Nephron (organoid): ENCODE data around the gene FBXO9.

Source experiments
- H3K27ac Mint-ChIP-seq, 3 experiments: 2 replicates each; pipeline ENCODE4 v1.8.0; 2020; ENCODE audit warnings: mixed read lengths in 3 of 3, mild to moderate bottlenecking in 2 of 3, moderate library complexity in 1 of 3
- H3K27me3 Mint-ChIP-seq: 2 replicates; pipeline ENCODE4 v1.8.0; 2021; ENCODE audit warnings: low read depth, mild to moderate bottlenecking, moderate library complexity, mixed read lengths
- H3K36me3 Mint-ChIP-seq: 2 replicates; pipeline ENCODE4 v1.8.0; 2020; ENCODE audit warnings: low read depth, mixed read lengths
- H3K4me1 Mint-ChIP-seq: 2 replicates; pipeline ENCODE4 v1.8.0; 2020; ENCODE audit warnings: mixed read lengths
- H3K4me3 Mint-ChIP-seq, 3 experiments: 2 replicates each; pipeline ENCODE4 v1.8.0; 2020; ENCODE audit warnings: mild to moderate bottlenecking in 3 of 3, mixed read lengths in 3 of 3, moderate library complexity in 2 of 3
- H3K9me3 Mint-ChIP-seq: 2 replicates; pipeline ENCODE4 v1.8.0; 2020; ENCODE audit warnings: mixed read lengths
- TF ChIP-seq, protein P1 (sequence below), 3 experiments: fragments of 200-600 bp; sonication (generic); IDR thresholded peaks; one replicate each; pipeline ENCODE4 v1.5.0; 2021; ENCODE audit warnings: antibody characterized with exemption in 3 of 3; ENCODE audit not compliant: unreplicated experiment in 3 of 3

FBXO9 gene

DNA sequence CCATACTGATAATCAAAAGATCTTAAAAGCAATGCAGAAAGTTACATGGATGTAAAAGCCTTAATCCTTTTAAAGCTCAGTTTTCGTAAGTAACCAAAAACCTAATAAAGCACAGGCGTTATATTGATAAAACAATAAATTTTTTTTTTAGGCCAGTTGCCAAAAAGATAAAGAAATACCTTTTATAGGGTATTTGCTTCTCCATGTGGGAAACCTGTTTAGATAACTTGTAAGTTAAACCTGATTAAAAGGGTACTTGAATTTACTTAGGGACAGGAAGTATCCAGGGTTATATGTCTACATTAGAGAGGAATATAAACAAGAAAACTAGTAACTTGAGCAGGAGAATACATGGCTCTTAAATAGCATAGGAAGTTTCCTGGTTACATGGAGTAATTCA, 21.1 kb downstream of the FBXO9 start:
- no peaks in the 10 kb centered on the region for H3K9me3 Mint-ChIP-seq
- H3K4me1 Mint-ChIP-seq = no peaks in the 10 kb centered on the region
- no peak overlapping the region for H3K27ac Mint-ChIP-seq
- TF ChIP-seq, protein P1, sequence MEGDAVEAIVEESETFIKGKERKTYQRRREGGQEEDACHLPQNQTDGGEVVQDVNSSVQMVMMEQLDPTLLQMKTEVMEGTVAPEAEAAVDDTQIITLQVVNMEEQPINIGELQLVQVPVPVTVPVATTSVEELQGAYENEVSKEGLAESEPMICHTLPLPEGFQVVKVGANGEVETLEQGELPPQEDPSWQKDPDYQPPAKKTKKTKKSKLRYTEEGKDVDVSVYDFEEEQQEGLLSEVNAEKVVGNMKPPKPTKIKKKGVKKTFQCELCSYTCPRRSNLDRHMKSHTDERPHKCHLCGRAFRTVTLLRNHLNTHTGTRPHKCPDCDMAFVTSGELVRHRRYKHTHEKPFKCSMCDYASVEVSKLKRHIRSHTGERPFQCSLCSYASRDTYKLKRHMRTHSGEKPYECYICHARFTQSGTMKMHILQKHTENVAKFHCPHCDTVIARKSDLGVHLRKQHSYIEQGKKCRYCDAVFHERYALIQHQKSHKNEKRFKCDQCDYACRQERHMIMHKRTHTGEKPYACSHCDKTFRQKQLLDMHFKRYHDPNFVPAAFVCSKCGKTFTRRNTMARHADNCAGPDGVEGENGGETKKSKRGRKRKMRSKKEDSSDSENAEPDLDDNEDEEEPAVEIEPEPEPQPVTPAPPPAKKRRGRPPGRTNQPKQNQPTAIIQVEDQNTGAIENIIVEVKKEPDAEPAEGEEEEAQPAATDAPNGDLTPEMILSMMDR (IDR thresholded peaks at IDR 0.05; ENCODE audit: unreplicated experiment in 3 of 3) = no peak
- peaks cover 61% of the 10 kb centered on the region for H3K36me3 Mint-ChIP-seq
- H3K27me3 Mint-ChIP-seq = no peaks in the 10 kb centered on the region
- no peak overlapping the region for H3K4me3 Mint-ChIP-seq

DNA sequence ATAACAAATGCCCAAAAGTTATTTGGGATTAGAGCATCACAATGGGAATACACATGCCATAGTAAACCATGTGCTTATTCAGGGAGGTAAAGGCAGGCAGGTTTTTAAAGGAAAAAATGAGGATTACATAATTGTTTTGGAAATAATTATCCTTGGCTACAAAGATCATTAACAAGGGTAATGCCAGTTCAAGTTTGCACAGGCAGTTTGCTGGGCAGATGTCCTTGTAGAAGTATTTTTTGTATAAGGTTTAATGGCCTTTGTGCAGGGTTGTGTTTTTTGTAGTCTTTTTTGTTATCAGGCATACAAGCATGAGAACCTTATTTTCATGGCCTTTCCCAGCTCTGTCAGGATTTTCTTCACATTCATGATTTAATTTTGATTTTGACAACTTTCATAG, 24.7 kb downstream of the FBXO9 start:
- TF ChIP-seq, protein P1 (IDR thresholded peaks at IDR 0.05; ENCODE audit: unreplicated experiment in 3 of 3) = no peak
- no peak overlapping the region for H3K27ac Mint-ChIP-seq
- peaks cover 59% of the 10 kb centered on the region for H3K36me3 Mint-ChIP-seq
- no peak overlapping the region for H3K4me3 Mint-ChIP-seq
- H3K4me1 Mint-ChIP-seq = no peaks in the 10 kb centered on the region
- H3K9me3 Mint-ChIP-seq = no peaks in the 10 kb centered on the region
- no peaks in the 10 kb centered on the region for H3K27me3 Mint-ChIP-seq

DNA sequence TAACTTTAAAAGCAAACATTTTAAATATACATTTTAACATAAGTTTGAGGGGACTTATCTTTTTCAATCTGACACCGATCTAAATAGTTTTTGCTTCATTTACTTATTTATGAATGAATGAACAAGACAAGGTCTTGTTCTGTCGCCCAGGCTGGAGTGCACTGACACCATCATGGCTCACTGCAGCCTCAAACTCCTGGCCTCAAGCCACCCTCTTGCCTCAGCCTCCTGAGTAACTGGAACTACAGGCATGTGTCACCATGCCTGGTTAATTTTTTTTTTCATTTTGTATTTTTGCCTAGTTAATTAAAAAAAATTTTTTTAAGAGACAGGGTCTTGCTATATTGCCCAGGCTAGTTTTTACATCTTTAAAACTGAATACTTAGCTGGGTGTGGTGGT, 25.4 kb downstream of the FBXO9 start:
- Mint-ChIP-seq H3K9me3 (no peaks in the 10 kb centered on the region), H3K4me1 (no peaks in the 10 kb centered on the region), H3K27me3 (no peaks in the 10 kb centered on the region), H3K36me3 (peaks cover 65% of the 10 kb centered on the region), H3K4me3 (no peak overlapping the region), H3K27ac (no peak overlapping the region)
- TF ChIP-seq, protein P1 (IDR thresholded peaks at IDR 0.05; ENCODE audit: unreplicated experiment in 3 of 3) = no peak

DNA sequence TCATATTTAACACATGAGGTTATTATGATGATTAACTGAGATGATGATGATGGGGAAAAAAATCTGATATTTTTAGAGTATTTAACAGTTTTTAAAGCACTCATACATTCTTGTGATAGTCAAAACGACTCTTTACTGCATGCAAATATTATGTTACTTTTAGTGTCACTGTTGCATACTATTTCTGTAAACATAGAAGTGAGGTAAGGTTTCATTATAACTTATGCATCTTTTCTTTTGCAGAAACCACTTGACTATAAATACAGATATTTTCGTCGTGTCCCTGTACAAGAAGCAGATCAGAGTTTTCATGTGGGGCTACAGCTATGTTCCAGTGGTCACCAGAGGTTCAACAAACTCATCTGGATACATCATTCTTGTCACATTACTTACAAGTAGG, 30.1 kb downstream of the FBXO9 start:
- H3K9me3 Mint-ChIP-seq = no peaks in the 10 kb centered on the region
- no peak overlapping the region for H3K27ac Mint-ChIP-seq
- no peaks in the 10 kb centered on the region for H3K27me3 Mint-ChIP-seq

DNA sequence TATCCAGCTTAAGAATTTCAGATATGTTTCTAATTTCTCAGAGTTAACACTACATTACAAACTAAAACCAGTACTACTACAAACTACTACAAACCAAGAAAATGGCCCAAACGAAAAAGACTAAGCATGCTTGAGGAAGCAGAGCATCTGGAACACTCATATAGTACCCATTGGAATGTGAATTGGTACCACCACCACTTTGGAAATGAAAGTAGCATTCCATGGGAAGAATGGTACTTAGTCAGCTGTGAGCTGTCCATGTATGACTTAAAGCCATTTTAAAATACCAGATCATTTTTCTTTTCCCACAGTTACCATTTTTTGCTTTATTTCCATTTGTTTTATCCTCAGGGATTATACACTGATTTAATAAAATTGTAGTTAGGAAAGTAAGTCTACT, 30.5 kb downstream of the FBXO9 start:
- Mint-ChIP-seq H3K36me3 (peaks cover 66% of the 10 kb centered on the region), H3K27me3 (no peaks in the 10 kb centered on the region), H3K4me1 (no peaks in the 10 kb centered on the region), H3K9me3 (no peaks in the 10 kb centered on the region), H3K27ac (no peak overlapping the region), H3K4me3 (no peak overlapping the region)
- TF ChIP-seq, protein P1 (IDR thresholded peaks at IDR 0.05; ENCODE audit: unreplicated experiment in 3 of 3) = no peak

More for the DNA sequence above, 30.1 kb downstream of the FBXO9 start:
- Mint-ChIP-seq H3K4me3 (no peak overlapping the region), H3K4me1 (no peaks in the 10 kb centered on the region), H3K36me3 (peaks cover 65% of the 10 kb centered on the region)
- TF ChIP-seq, protein P1 (IDR thresholded peaks at IDR 0.05; ENCODE audit: unreplicated experiment in 3 of 3) = no peak

DNA sequence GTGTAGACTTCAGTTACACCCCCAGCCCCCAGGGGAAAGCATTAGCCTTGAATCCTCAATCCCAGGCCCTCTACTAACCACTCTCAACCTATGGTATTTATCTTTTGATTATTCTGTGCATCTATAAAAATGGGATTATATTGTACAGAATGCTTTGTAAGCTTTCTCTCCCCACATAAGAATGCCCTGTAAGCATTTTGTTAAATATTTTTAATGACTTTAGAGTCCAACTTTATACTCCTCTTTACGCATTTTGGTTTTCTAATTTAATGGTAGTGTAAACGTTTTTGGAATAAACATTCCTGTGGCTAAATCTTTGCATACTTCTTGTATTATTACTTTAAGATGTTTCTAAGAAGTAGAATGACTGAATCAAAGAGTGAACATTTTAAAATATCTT, 35.4 kb downstream of the FBXO9 start:
- TF ChIP-seq, protein P1 (IDR thresholded peaks at IDR 0.05; ENCODE audit: unreplicated experiment in 3 of 3) = no peak
- Mint-ChIP-seq H3K4me1 (no peaks in the 10 kb centered on the region), H3K27me3 (no peaks in the 10 kb centered on the region), H3K9me3 (no peaks in the 10 kb centered on the region), H3K27ac (no peak overlapping the region), H3K36me3 (peaks cover 51% of the 10 kb centered on the region), H3K4me3 (no peak overlapping the region)
